ENCODE measurements around the gene DNMT1. TPM values are rescaled to one million over a fixed set of nuclear protein-coding genes. Genes with fewer than 3 reads are reported as not detected.
A peak's percentile ranks its signal among the peaks of the same experiment; 100 is the strongest.

Gene DNMT1
- total RNA-seq, 1 experiment from 2014 or later, result 117 TPM

GRCh38 chr19:10191347-10191746 lies 3.4 kb downstream of the DNMT1 start:
- Histone ChIP-seq H3K27me3 (ENCODE audit: insufficient read depth, low read depth) (no peaks in the 10 kb centered on the region), H3K4me1 (replicated peaks; ENCODE audit: insufficient read depth) (peaks cover 18% of the 10 kb centered on the region), H3K9me2 (ENCODE audit: insufficient read depth) (no peaks in the 10 kb centered on the region), H3K27ac (no peak overlapping the region), H2AFZ (no peak overlapping the region), H3K4me2 (no peak overlapping the region), H3F3A (ENCODE audit: insufficient read depth, low read depth) (peaks cover 39% of the 10 kb centered on the region), H3K36me3 (ENCODE audit: low read depth) (peaks cover 35% of the 10 kb centered on the region), H3K79me2 (ENCODE audit: low read depth) (peaks cover 81% of the 10 kb centered on the region), H4K20me1 (ENCODE audit: insufficient read depth) (peaks cover 36% of the 10 kb centered on the region), H3K9me3 (ENCODE audit: insufficient read depth, low read depth) (no peaks in the 10 kb centered on the region), H3K4me3 (no peak overlapping the region)
- peak in 1 of 2 experiments; percentile 66 for DNase-seq
- CTCF ChIA-PET, result interaction anchor here (0.6 to 1.3 kb wide), 2 partner anchors 15 to 192 kb away, joined by 4 to 11 read pairs; no protein-coding TSS in a partner anchor
- intact Hi-C loops (cut with micrococcal nuclease; ENCODE audit: unreplicated experiment), result loop anchor here (5.0 kb wide), 2 partner anchors 41 to 61 kb away; partner anchors contain the start of genes MRPL4 and S1PR2
- BruUV-seq (replicated peaks), result no TSS peak
- POLR2A ChIA-PET (ENCODE audit: unreplicated experiment), result no interaction called here
- TF ChIP-seq EZH2 (IDR thresholded peaks at IDR 0.05; ENCODE audit: low read depth), result no peak
- no peak for TF ChIP-seq CTCF (conservative IDR thresholded peaks at IDR 0.05)

- CTCF ChIA-PET, result interaction anchor here (0.7 kb wide), 1 partner anchor 1778 kb away, joined by 3 read pairs; no protein-coding TSS in a partner anchor
- Histone ChIP-seq H3K4me1 (replicated peaks; ENCODE audit: insufficient read depth) (peaks cover 22% of the 10 kb centered on the region), H3K4me3 (no peak overlapping the region), H3K9me2 (ENCODE audit: insufficient read depth) (no peaks in the 10 kb centered on the region), H3K36me3 (ENCODE audit: low read depth) (peaks cover 35% of the 10 kb centered on the region), H3K27ac (no peak overlapping the region), H3K9me3 (ENCODE audit: insufficient read depth, low read depth) (no peaks in the 10 kb centered on the region), H3K27me3 (ENCODE audit: insufficient read depth, low read depth) (no peaks in the 10 kb centered on the region), H3K79me2 (ENCODE audit: low read depth) (peaks cover 91% of the 10 kb centered on the region), H4K20me1 (ENCODE audit: insufficient read depth) (peaks cover 42% of the 10 kb centered on the region), H3K4me2 (no peak overlapping the region), H3F3A (ENCODE audit: insufficient read depth, low read depth) (peaks cover 51% of the 10 kb centered on the region), H2AFZ (no peak overlapping the region)
- no TSS peak for BruUV-seq (replicated peaks)
- no peak for DNase-seq
- intact Hi-C loops (cut with micrococcal nuclease; ENCODE audit: unreplicated experiment), result loop anchor here (5.0 kb wide), 2 partner anchors 42 to 62 kb away; partner anchors contain the start of genes MRPL4 and S1PR2
- TF ChIP-seq CTCF (conservative IDR thresholded peaks at IDR 0.05), result no peak
- TF ChIP-seq EZH2 (IDR thresholded peaks at IDR 0.05; ENCODE audit: low read depth), result no peak
- POLR2A ChIA-PET (ENCODE audit: unreplicated experiment), result interaction anchor here (0.6 kb wide), 1 partner anchor 62 kb away, joined by 4 read pairs; no protein-coding TSS in a partner anchor
Observed at GRCh38 chr19:10190026-10190425, 4.7 kb downstream of the DNMT1 start.

DNA sequence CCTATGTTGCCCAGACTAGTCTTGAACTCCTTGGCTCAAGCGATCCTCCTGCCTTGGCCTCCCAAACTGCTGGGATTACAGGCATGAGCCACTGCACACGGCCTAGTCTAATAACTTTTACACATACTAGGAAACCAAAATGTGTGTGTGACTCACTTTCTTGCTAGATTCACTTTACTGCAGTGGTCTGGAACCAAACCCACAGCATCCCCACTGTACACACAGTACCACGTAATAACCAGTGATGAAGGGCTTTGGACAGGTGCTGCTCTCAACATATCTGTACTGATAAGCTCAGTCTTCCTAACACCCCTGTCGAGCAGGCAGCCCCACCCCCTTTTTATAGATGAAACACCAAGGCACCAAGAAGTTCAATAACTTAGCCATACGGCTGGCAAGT lies 5.1 kb downstream of the DNMT1 start:
- ChIA-PET POLR2A (ENCODE audit: unreplicated experiment) (interaction anchor here (0.6 kb wide), 1 partner anchor 60 kb away, joined by 18 read pairs; no protein-coding TSS in a partner anchor), CTCF (interaction anchor here (0.5 to 0.7 kb wide), 2 partner anchors 190 to 1778 kb away, joined by 3 to 7 read pairs; no protein-coding TSS in a partner anchor)
- Histone ChIP-seq H3K4me1 (replicated peaks; ENCODE audit: insufficient read depth) (peaks cover 26% of the 10 kb centered on the region), H3K9me2 (ENCODE audit: insufficient read depth) (no peaks in the 10 kb centered on the region), H3K27ac (no peak overlapping the region), H3K27me3 (ENCODE audit: insufficient read depth, low read depth) (no peaks in the 10 kb centered on the region), H2AFZ (no peak overlapping the region), H3K36me3 (ENCODE audit: low read depth) (peaks cover 35% of the 10 kb centered on the region), H3K9me3 (ENCODE audit: insufficient read depth, low read depth) (no peaks in the 10 kb centered on the region), H3K4me2 (no peak overlapping the region), H4K20me1 (ENCODE audit: insufficient read depth) (peaks cover 42% of the 10 kb centered on the region), H3F3A (ENCODE audit: insufficient read depth, low read depth) (peaks cover 55% of the 10 kb centered on the region), H3K4me3 (no peak overlapping the region), H3K79me2 (ENCODE audit: low read depth) (peaks cover 91% of the 10 kb centered on the region)
- intact Hi-C loops (cut with micrococcal nuclease; ENCODE audit: unreplicated experiment), result loop anchor here (5.0 kb wide), 2 partner anchors 43 to 63 kb away; partner anchors contain the start of genes MRPL4 and S1PR2
- BruUV-seq (replicated peaks), result no TSS peak
- TF ChIP-seq CTCF (conservative IDR thresholded peaks at IDR 0.05) (no peak), EZH2 (IDR thresholded peaks at IDR 0.05; ENCODE audit: low read depth) (no peak)
- DNase-seq, result no peak
